ENCODE measurements around the gene STAT4. TPM values are rescaled to one million over a fixed set of nuclear protein-coding genes. Genes with fewer than 3 reads are reported as not detected.
A peak's percentile ranks its signal among the peaks of the same experiment; 100 is the strongest.

The STAT4 gene
- total RNA-seq, 2 experiments from 2014 or later: 70.8 to 72.2 TPM

GRCh38 chr2:191195021-191195420 is 44.2 kb upstream of the STAT4 start:
- Mint-ChIP-seq H3K36me3 (ENCODE audit: low read depth) (peaks cover 34% of the 10 kb centered on the region), H3K27me3 (no peaks in the 10 kb centered on the region), H3K9me3 (peaks cover 22% of the 10 kb centered on the region), H3K4me1 (ENCODE audit: low read depth) (peaks cover 68% of the 10 kb centered on the region), H3K27ac (peak overlapping the region; percentile 100), H3K4me3 (peak overlapping the region; percentile 19)
- intact Hi-C loops (cut with micrococcal nuclease): no loop called here
- POLR2A ChIA-PET: interaction anchor here (1.0 to 5.9 kb wide), 8 partner anchors 7 to 82 kb away, joined by 3 to 38 read pairs (median 4); partner anchors contain the start of gene STAT4
- ATAC-seq (no peak), DNase-seq (no peak)
- CTCF ChIA-PET: interaction anchor here (1.1 to 5.4 kb wide), 6 partner anchors 19 to 80 kb away, joined by 3 to 33 read pairs (median 4); no protein-coding TSS in a partner anchor
- no peak for TF ChIP-seq CTCF (IDR thresholded peaks at IDR 0.05)

DNA sequence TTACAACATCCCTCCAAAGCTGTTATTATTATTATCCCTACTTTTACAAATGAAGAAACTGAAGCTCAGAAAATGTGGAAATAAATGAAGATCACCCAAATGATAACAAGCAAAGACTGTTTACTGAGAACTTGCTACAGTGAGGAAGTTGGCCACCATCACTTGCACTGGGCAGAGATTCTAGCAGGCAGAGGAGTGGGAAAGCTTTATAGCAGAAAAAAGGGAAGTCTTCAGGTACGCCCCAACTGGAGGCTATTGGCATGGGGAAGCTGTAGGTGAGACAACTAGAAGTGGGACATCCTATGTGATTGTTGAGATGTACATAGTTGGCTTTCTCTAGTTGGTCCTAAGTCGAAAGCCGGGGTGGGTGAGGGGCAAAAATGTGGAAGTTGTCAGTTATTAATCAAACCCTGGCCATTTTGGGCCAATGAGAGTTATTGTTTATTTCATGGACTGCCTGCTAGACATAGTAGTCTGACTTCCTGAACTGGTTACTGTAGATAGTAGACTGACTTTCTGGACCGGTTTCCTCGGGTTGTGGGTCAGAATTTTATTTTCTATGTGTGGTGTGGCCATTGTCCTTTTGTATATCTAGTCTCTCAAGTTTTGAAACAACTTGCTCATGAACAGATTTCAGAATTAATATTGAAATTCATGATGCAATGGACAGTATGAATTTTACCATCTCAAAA is 40.2 kb upstream of the STAT4 start:
- H3K27ac Mint-ChIP-seq: peak overlapping the region; percentile 100
- peaks cover 33% of the 10 kb centered on the region for H3K36me3 Mint-ChIP-seq (ENCODE audit: low read depth)
- no peak for ATAC-seq
- H3K27me3 Mint-ChIP-seq: no peaks in the 10 kb centered on the region
- POLR2A ChIA-PET: interaction anchor here (5.9 kb wide), 1 partner anchor 15 kb away, joined by 38 read pairs; no protein-coding TSS in a partner anchor
- H3K4me1 Mint-ChIP-seq (ENCODE audit: low read depth): peaks cover 77% of the 10 kb centered on the region
- no peak for DNase-seq
- CTCF ChIA-PET: interaction anchor here (1.2 to 1.4 kb wide), 2 partner anchors 27 to 330 kb away, joined by 3 to 4 read pairs; no protein-coding TSS in a partner anchor
- TF ChIP-seq CTCF (IDR thresholded peaks at IDR 0.05): no peak
- intact Hi-C loops (cut with micrococcal nuclease): no loop called here
- H3K9me3 Mint-ChIP-seq: peaks cover 19% of the 10 kb centered on the region
- H3K4me3 Mint-ChIP-seq: no peak overlapping the region

DNA sequence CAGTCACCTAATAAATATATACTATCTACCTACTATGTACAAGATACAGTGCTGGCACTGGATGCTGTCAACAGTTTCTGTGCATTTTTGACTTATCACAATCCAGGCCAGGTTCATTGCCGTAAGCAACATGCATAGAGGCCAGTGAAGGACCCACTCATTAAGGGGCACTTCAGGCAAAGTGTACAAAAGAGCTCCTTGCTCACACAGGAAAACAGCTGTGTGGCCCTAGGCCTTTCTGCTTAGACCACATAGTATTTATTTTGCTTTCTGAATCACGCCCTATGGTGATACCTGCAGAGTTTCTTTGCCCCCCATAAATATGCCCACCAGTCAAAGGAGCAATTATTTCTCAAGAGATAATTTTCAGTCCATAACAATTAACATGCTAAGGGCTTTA is 39.6 kb upstream of the STAT4 start:
- intact Hi-C loops (cut with micrococcal nuclease): no loop called here
- no peaks in the 10 kb centered on the region for H3K27me3 Mint-ChIP-seq
- ATAC-seq: no peak
- peaks cover 73% of the 10 kb centered on the region for H3K4me1 Mint-ChIP-seq (ENCODE audit: low read depth)
- H3K27ac Mint-ChIP-seq: peak overlapping the region; percentile 13
- ChIA-PET CTCF (interaction anchor here (1.2 to 1.4 kb wide), 2 partner anchors 28 to 331 kb away, joined by 3 to 4 read pairs; no protein-coding TSS in a partner anchor), POLR2A (no interaction called here)
- no peak for DNase-seq
- H3K4me3 Mint-ChIP-seq: no peak overlapping the region
- peaks cover 31% of the 10 kb centered on the region for H3K36me3 Mint-ChIP-seq (ENCODE audit: low read depth)
- H3K9me3 Mint-ChIP-seq: peaks cover 19% of the 10 kb centered on the region
- no peak for TF ChIP-seq CTCF (IDR thresholded peaks at IDR 0.05)

GRCh38 chr2:191189112-191189635 is 38.4 kb upstream of the STAT4 start:
- Mint-ChIP-seq H3K27ac (peak overlapping the region; percentile 60), H3K9me3 (peaks cover 19% of the 10 kb centered on the region), H3K4me3 (no peak overlapping the region), H3K36me3 (ENCODE audit: low read depth) (peaks cover 26% of the 10 kb centered on the region), H3K4me1 (ENCODE audit: low read depth) (peaks cover 70% of the 10 kb centered on the region), H3K27me3 (no peaks in the 10 kb centered on the region)
- POLR2A ChIA-PET: interaction anchor here (0.6 to 1.2 kb wide), 2 partner anchors 57 to 140 kb away, joined by 3 read pairs; no protein-coding TSS in a partner anchor
- TF ChIP-seq CTCF (IDR thresholded peaks at IDR 0.05): no peak
- intact Hi-C loops (cut with micrococcal nuclease): no loop called here
- CTCF ChIA-PET: interaction anchor here (1.2 to 1.9 kb wide), 4 partner anchors 17 to 34 kb away, joined by 4 to 6 read pairs (median 5); no protein-coding TSS in a partner anchor
- DNase-seq (no peak), ATAC-seq (no peak)

Measured in activated CD8-positive, alpha-beta T cell treated with anti-CD3 and anti-CD28 coated beads for 36 hours (primary cell).